Heart left ventricle (tissue), 16 donors: Measurements from ENCODE around the gene SLIT3. TPM values are rescaled to one million over a fixed set of nuclear protein-coding genes. Genes with fewer than 3 reads are reported as not detected.

Experiments
- ATAC-seq, 4 donors: fragments of 200-7000 bp; cut with Tn5 transposase; one replicate each; pipeline ENCODE4 v1.9.1; 2020 to 2022; ENCODE audit warnings: moderate library complexity in 4 of 4, mild to moderate bottlenecking in 3 of 4, moderate number of reproducible peaks in 1 of 4
- DNase-seq, 5 donors: peaks; one replicate each; pipeline ENCODE4 v3.0.0-alpha.2; 2020
- H3K27ac ChIP-seq, 12 donors: fragments of 200-600 bp; sonication (generic) in 4 of 12; one replicate each; pipeline versions ENCODE4 v1.5.0 to v1.8.0; 2016 to 2022; ENCODE audit warnings: mild to moderate bottlenecking in 2 of 12
- H3K27me3 ChIP-seq, 9 donors: fragments of 200-600 bp; sonication (generic) in 2 of 9; one replicate each; pipeline versions ENCODE4 v1.5.1 to v1.8.0; 2016 to 2022; ENCODE audit warnings: mild to moderate bottlenecking in 3 of 9
- H3K36me3 ChIP-seq, 9 donors: fragments of 200-600 bp; sonication (generic) in 2 of 9; one replicate each; pipeline versions ENCODE4 v1.5.0 to v1.8.0; 2018 to 2022; ENCODE audit warnings: mild to moderate bottlenecking in 2 of 9
- H3K4me1 ChIP-seq, 12 donors: fragments of 200-600 bp; sonication (generic) in 4 of 12; one replicate each; pipeline versions ENCODE4 v1.5.0 to v1.8.0; 2016 to 2022; ENCODE audit warnings: mild to moderate bottlenecking in 3 of 12
- H3K4me3 ChIP-seq, 12 donors: fragments of 200-600 bp; sonication (generic) in 4 of 12; one replicate each; pipeline versions ENCODE4 v1.5.0 to v1.8.0; 2017 to 2022; ENCODE audit warnings: mild to moderate bottlenecking in 9 of 12, moderate library complexity in 4 of 12
- H3K9me3 ChIP-seq, 12 donors: fragments of 200-600 bp; sonication (generic) in 4 of 12; one replicate each; pipeline versions ENCODE4 v1.5.0 to v1.8.0; 2016 to 2022; ENCODE audit warnings: mild to moderate bottlenecking in 1 of 12
- CTCF ChIP-seq, 12 donors: fragments of 200-600 bp; sonication (generic) in 4 of 12; IDR thresholded peaks; one replicate each; pipeline versions ENCODE4 v1.5.0 to v1.8.0; 2018 to 2022; ENCODE audit warnings: antibody characterized with exemption in 12 of 12, mild to moderate bottlenecking in 5 of 12
- POLR2A ChIP-seq, 2 donors: fragments of 450-650 bp; IDR thresholded peaks; one replicate each; pipeline ENCODE4 v1.6.1; 2017; ENCODE audit warnings: antibody characterized with exemption in 2 of 2, mild to moderate bottlenecking in 2 of 2, moderate library complexity in 2 of 2
- WGBS, 4 donors: extraction: QIAGEN DNeasy Blood & Tissue Kit in 2 of 4; methylation state at CpG; one replicate each; pipeline versions ENCODE4 v1.1.5 to v1.1.7; 2013 to 2018; 5-methylcytosine and 5-hydroxymethylcytosine counted together
- intact Hi-C, 10 donors: fragments of 100-400 bp; cut with DNase I; formaldehyde crosslinking; loops; one replicate each; pipeline versions ENCODE4 v1.11.1 to v1.14.2; 2022
- polyA plus RNA-seq, 2 donors: library from polyadenylated mRNA; stranded (reverse); fragments of 200-250 nt; gene quantifications; one replicate each; pipeline ENCODE4 v1.2.3, GENCODE V29; 2013
- total RNA-seq, 9 donors: library from RNA; depleted of rRNA in 2 of 9; stranded (reverse); fragments of >200 nt in 2 of 9; fragmentation: NEBNext Ultra II Directional in 3 of 9; extraction: Animal tissue kit (Norgen Biotek cat#: 25700) in 3 of 9; gene quantifications; one replicate each; pipeline versions ENCODE4 v1.1.0 to v1.2.4, GENCODE V29; 2016 to 2023
- donor health status: ischemic (EF 13 %, LVEDD 7.1; RV severe dilation, severe dysfunction).
- donor health status: healthy with polysubstance abuse.
- donor health status: DM: no; HTN: yes; CAD: no.
- donor health status: DM: no; HTN: no; CAD: no.
- donor health status: ischemic (EF 25% LVEDD 6.9; RV normal size, moderate dysfunction).
- donor health status: ischemic (EF 25% LVEDD 5.7; RV mildly dilated, moderate dysfunction).
- donor health status: healthy.
- donor health status: DM: yes; HTN: yes; CAD: no.
- donor health status: ischemic (EF 35%, LVEDD 5.7; RV mildly dilated, moderate dysfunction).
- donor health status: nonischemic (EF 11% LVEDD 7.7; RV severe dilation, severe dysfunction).
- donor health status: DM: yes; HTN: yes; CAD: no.
- donor health status: PGD.
- donor health status: ischemic (EF 29% LVEDD 5.4; RV normal size, mild dysfunction).
- donor health status: nonischemic (EF 23%, LVEDD 6.1; RV moderate dilation, normal function).

The SLIT3 gene
- total and polyA plus RNA-seq, 11 donors: 2.3 to 40.3 (median 14.4) TPM

DNA sequence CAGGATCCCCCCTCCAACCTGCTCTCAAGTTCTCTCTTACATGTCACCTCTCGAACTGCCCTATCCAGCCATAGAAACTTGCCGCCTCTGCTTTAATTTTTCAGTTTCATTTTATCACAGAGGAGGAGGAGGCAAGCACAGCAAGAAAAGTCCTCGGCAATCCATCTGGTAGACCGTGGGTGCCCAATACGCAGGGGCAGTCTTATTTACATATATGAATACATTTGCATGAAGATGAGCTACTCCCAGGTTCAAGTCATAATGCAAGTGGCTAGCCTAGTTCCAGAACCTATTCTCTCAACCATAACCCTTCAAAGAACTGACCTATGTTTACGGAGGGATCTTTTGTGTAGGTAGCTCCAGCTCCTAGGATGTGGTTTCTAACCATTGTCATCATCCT is 498.6 kb downstream of the SLIT3 start:
- no peak overlapping the region for H3K27ac ChIP-seq
- peaks cover 0 to 7% (median 0%) of the 10 kb centered on the region in 9 donors for H3K36me3 ChIP-seq
- H3K27me3 ChIP-seq: no peaks in the 10 kb centered on the region
- TF ChIP-seq POLR2A (IDR thresholded peaks at IDR 0.05) (no peak), CTCF (IDR thresholded peaks at IDR 0.05) (no peak)
- intact Hi-C loops: loop anchor here in 1 of 10 donors (2.0 kb wide), 1 partner anchor 38 kb away; no protein-coding TSS in a partner anchor
- no peaks in the 10 kb centered on the region for H3K4me1 ChIP-seq
- no peak for DNase-seq
- no peak overlapping the region for H3K4me3 ChIP-seq
- ATAC-seq: no peak
- 89 to 95% (median 90%) methylated on average over 6 of the region's 6 CpGs for WGBS, 4 donors
- no peaks in the 10 kb centered on the region for H3K9me3 ChIP-seq

DNA sequence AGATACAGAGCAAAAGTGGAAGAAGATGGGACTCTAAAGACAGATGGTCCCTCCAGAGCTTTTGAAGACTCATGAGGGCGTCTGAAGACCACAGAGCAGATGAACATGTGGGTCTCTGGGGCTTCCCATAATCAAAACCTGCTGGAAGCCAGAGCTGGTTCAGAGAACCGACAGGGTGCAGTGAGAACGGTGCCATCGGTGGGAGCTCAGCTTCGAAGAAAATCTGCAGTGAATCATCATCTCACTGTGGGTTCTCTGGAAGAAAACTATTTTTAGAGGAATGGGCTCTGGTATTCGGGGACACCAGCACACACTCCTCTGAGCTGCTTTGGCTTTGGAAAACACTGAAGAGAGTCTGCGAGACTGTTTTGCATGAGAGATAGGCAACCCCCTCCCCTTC is 499.4 kb downstream of the SLIT3 start:
- Histone ChIP-seq H3K9me3 (no peaks in the 10 kb centered on the region), H3K4me3 (no peak overlapping the region), H3K36me3 (peaks cover 0 to 7% (median 0%) of the 10 kb centered on the region in 9 donors), H3K27me3 (no peaks in the 10 kb centered on the region), H3K4me1 (no peaks in the 10 kb centered on the region), H3K27ac (no peak overlapping the region)
- DNase-seq (no peak), ATAC-seq (no peak)
- no peak for TF ChIP-seq CTCF (IDR thresholded peaks at IDR 0.05)
- TF ChIP-seq POLR2A (IDR thresholded peaks at IDR 0.05): no peak
- WGBS, 4 donors: 79 to 89% (median 82%) methylated on average over 7 of the region's 7 CpGs
- intact Hi-C loops: no loop called here

GRCh38 chr5:168800701-168801100 is 500.2 kb downstream of the SLIT3 start:
- Histone ChIP-seq H3K4me3 (no peak overlapping the region), H3K27ac (no peak overlapping the region), H3K36me3 (peaks cover 0 to 7% (median 0%) of the 10 kb centered on the region in 9 donors), H3K4me1 (no peaks in the 10 kb centered on the region), H3K27me3 (no peaks in the 10 kb centered on the region), H3K9me3 (no peaks in the 10 kb centered on the region)
- ATAC-seq: no peak
- no peak for DNase-seq
- intact Hi-C loops: no loop called here
- no peak for TF ChIP-seq POLR2A (IDR thresholded peaks at IDR 0.05)
- TF ChIP-seq CTCF (IDR thresholded peaks at IDR 0.05): no peak
- WGBS, 4 donors: 78 to 85% (median 84%) methylated on average over 3 of the region's 3 CpGs

DNA sequence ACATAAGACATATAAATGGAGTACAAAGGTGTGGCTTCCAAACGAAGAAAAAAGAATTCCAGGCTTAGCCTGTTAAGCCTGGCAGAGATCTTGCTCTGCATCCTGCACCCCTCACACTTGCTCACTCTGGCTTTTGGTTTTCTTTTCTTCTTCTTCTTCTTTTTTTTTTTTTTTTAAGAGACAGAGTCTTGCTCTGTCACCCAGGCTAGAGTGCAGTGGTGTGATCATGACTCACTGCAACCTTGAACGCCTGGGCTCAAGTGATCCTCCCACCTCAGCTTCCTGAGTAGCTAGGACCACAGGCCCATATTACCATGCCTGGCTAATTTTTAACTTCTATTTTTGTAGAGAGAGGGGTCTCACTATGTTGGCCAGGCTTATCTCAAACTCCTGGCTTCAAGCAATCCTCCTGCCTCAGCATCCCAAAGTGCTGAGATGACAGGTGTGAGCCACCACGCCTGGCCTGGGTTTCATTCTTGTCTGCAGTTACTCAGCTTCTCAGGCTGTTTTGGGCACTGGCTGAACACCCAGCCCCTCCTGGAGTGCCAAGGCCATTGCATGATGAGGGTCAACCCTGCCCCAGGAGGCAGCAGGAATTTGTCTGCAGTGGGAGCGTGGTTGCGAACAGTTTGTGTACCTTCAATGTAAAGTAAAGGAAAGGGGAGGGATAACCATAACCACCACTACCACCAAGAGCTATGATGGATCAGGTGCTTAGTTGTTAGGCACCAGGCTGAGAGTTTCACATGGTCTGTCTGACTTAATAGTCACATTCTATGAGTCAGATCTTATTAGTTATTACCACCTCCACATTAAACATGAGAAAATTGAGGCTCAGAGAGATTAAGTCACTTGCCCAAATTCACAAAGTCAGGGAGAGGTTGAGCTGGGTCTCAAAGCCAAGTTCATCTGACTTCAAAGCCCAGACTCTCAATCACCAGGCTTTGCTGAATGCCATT is 502.6 kb downstream of the SLIT3 start:
- Histone ChIP-seq H3K27ac (no peak overlapping the region), H3K9me3 (no peaks in the 10 kb centered on the region), H3K36me3 (peaks cover 0 to 7% (median 0%) of the 10 kb centered on the region in 9 donors), H3K4me1 (peaks cover 0 to 14% (median 3%) of the 10 kb centered on the region in 12 donors), H3K4me3 (no peak overlapping the region), H3K27me3 (no peaks in the 10 kb centered on the region)
- ATAC-seq (no peak), DNase-seq (no peak)
- TF ChIP-seq POLR2A (IDR thresholded peaks at IDR 0.05) (no peak), CTCF (IDR thresholded peaks at IDR 0.05) (no peak)
- 84 to 87% (median 86%) methylated on average over 5 of the region's 5 CpGs for WGBS, 4 donors
- intact Hi-C loops: no loop called here
